ENCODE measurements around the gene MRPL49. TPM values are rescaled to one million over a fixed set of nuclear protein-coding genes. Genes with fewer than 3 reads are reported as not detected.
A peak's percentile ranks its signal among the peaks of the same experiment; 100 is the strongest.

The MRPL49 gene
- total and polyA plus RNA-seq, 2 of the 13 experiments (the other 11 are each of a cell fraction or from before 2014, with no cell fraction given), result 39.2 to 53.3 TPM

DNA sequence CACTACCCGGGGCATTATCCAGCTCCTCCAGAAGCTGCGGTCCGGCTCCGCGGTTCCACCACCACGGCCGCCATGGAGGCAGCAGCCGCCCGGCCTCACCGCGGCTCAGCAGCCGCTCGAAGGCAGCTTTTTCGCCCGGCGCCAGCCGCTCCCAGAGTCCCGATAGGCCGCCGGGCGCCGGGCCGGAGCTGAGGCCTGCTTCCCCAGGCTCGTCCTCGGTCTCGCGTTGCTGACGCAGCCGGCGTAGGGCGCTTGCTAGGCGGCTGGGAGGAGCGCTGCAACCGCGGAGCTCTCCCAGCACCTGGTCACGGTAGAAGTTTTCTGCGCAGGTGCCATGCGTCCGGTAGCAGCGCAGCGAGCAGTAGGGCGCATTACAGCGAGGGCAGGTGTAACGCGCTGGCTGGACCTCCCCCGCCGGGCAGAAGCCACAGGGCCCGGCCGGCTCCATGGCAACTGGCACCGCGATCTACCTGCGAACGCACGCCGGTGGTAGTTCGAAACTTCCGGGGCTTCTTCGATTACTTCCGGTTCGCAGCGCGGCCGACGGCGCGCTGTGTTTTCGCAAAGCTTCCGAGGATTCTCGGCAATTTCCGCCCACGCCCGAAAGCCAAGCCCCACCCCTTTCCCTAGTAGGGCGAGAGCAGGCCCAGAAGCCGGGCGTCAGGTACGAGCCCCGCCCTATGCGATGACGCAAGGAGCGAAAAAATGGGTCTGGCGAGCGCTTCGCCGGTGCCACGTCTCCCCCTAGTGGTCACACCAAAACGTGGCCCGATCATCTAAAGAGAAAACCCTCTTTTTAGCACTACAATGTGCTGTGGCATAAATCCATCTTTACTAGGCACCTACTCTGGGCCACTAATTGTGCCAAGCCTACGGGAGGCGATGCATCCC, 4.7 kb upstream of the MRPL49 start, which contains the start of gene ZNHIT2 (continued):
- TF ChIP-seq, protein P1, sequence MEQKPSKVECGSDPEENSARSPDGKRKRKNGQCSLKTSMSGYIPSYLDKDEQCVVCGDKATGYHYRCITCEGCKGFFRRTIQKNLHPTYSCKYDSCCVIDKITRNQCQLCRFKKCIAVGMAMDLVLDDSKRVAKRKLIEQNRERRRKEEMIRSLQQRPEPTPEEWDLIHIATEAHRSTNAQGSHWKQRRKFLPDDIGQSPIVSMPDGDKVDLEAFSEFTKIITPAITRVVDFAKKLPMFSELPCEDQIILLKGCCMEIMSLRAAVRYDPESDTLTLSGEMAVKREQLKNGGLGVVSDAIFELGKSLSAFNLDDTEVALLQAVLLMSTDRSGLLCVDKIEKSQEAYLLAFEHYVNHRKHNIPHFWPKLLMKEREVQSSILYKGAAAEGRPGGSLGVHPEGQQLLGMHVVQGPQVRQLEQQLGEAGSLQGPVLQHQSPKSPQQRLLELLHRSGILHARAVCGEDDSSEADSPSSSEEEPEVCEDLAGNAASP (CRISPR knock-in tag; IDR thresholded peaks at IDR 0.05; ENCODE audit: borderline replicate concordance), result peak; percentile 26; the same call in 1 of the 2 replicates
- TF ChIP-seq, protein P2, sequence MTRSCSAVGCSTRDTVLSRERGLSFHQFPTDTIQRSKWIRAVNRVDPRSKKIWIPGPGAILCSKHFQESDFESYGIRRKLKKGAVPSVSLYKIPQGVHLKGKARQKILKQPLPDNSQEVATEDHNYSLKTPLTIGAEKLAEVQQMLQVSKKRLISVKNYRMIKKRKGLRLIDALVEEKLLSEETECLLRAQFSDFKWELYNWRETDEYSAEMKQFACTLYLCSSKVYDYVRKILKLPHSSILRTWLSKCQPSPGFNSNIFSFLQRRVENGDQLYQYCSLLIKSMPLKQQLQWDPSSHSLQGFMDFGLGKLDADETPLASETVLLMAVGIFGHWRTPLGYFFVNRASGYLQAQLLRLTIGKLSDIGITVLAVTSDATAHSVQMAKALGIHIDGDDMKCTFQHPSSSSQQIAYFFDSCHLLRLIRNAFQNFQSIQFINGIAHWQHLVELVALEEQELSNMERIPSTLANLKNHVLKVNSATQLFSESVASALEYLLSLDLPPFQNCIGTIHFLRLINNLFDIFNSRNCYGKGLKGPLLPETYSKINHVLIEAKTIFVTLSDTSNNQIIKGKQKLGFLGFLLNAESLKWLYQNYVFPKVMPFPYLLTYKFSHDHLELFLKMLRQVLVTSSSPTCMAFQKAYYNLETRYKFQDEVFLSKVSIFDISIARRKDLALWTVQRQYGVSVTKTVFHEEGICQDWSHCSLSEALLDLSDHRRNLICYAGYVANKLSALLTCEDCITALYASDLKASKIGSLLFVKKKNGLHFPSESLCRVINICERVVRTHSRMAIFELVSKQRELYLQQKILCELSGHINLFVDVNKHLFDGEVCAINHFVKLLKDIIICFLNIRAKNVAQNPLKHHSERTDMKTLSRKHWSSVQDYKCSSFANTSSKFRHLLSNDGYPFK (CRISPR knock-in tag; IDR thresholded peaks at IDR 0.05; ENCODE audit: borderline replicate concordance), result peak; percentile 94
- TF ChIP-seq PTBP1 (IDR thresholded peaks at IDR 0.05; ENCODE audit: low read depth, low read length, poor library complexity, severe bottlenecking), result peak; percentile 61
- TF ChIP-seq ZFY (CRISPR knock-in tag; IDR thresholded peaks at IDR 0.05), result peak; percentile 100
- no peak for TF ChIP-seq SNAPC2 (CRISPR knock-in tag; IDR thresholded peaks at IDR 0.05)
- TF ChIP-seq, protein P3, sequence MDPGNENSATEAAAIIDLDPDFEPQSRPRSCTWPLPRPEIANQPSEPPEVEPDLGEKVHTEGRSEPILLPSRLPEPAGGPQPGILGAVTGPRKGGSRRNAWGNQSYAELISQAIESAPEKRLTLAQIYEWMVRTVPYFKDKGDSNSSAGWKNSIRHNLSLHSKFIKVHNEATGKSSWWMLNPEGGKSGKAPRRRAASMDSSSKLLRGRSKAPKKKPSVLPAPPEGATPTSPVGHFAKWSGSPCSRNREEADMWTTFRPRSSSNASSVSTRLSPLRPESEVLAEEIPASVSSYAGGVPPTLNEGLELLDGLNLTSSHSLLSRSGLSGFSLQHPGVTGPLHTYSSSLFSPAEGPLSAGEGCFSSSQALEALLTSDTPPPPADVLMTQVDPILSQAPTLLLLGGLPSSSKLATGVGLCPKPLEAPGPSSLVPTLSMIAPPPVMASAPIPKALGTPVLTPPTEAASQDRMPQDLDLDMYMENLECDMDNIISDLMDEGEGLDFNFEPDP (CRISPR knock-in tag; conservative IDR thresholded peaks at IDR 0.05), result 0 out of 2 replicates have a peak, but pooled peaks have one; percentile 62
- TF ChIP-seq HNRNPK (IDR thresholded peaks at IDR 0.05; ENCODE audit: low read depth, low read length, poor library complexity, severe bottlenecking), result peak; percentile 55
- no peak for TF ChIP-seq TRIM24 (CRISPR knock-in tag; IDR thresholded peaks at IDR 0.05)
- no peak for TF ChIP-seq ZNF589 (CRISPR knock-in tag; conservative IDR thresholded peaks at IDR 0.05)
- peak; percentile 58; the same call in 1 of the 2 replicates for TF ChIP-seq ZNF230 (CRISPR knock-in tag; IDR thresholded peaks at IDR 0.05)
- 0 out of 4 replicates have a peak, but pooled peaks of 1 of the 2 experiments have one; percentile 16 for TF ChIP-seq EP300 (IDR thresholded peaks at IDR 0.05; ENCODE audit: low read depth in 2 of 2, low read length in 2 of 2)
- no peak for TF ChIP-seq EP300 (CRISPR knock-in tag; IDR thresholded peaks at IDR 0.05; ENCODE audit: borderline replicate concordance)
- peak; percentile 97 for TF ChIP-seq AGO2 (optimal IDR thresholded peaks at IDR 0.05; ENCODE audit: low read depth, low read length)
- TF ChIP-seq KLF12 (CRISPR knock-in tag; IDR thresholded peaks at IDR 0.05; ENCODE audit: borderline replicate concordance), result peak; percentile 74; the same call in 1 of the 2 replicates
- TF ChIP-seq, protein P4, sequence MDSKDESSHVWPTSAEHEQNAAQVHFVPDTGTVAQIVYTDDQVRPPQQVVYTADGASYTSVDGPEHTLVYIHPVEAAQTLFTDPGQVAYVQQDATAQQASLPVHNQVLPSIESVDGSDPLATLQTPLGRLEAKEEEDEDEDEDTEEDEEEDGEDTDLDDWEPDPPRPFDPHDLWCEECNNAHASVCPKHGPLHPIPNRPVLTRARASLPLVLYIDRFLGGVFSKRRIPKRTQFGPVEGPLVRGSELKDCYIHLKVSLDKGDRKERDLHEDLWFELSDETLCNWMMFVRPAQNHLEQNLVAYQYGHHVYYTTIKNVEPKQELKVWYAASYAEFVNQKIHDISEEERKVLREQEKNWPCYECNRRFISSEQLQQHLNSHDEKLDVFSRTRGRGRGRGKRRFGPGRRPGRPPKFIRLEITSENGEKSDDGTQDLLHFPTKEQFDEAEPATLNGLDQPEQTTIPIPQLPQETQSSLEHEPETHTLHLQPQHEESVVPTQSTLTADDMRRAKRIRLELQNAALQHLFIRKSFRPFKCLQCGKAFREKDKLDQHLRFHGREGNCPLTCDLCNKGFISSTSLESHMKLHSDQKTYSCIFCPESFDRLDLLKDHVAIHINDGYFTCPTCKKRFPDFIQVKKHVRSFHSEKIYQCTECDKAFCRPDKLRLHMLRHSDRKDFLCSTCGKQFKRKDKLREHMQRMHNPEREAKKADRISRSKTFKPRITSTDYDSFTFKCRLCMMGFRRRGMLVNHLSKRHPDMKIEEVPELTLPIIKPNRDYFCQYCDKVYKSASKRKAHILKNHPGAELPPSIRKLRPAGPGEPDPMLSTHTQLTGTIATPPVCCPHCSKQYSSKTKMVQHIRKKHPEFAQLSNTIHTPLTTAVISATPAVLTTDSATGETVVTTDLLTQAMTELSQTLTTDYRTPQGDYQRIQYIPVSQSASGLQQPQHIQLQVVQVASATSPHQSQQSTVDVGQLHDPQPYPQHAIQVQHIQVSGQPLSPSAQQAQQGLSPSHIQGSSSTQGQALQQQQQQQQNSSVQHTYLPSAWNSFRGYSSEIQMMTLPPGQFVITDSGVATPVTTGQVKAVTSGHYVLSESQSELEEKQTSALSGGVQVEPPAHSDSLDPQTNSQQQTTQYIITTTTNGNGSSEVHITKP (CRISPR knock-in tag; IDR thresholded peaks at IDR 0.05; ENCODE audit: low read depth), result peak; percentile 78
- TF ChIP-seq ZNF33B (CRISPR knock-in tag; IDR thresholded peaks at IDR 0.05), result no peak; the same call in 1 of the 2 replicates
- peak; percentile 94 for TF ChIP-seq CREM (IDR thresholded peaks at IDR 0.05)
- TF ChIP-seq CREM (CRISPR knock-in tag; IDR thresholded peaks at IDR 0.05), result no peak
- TF ChIP-seq MED13 (CRISPR knock-in tag; IDR thresholded peaks at IDR 0.05), result peak; percentile 39

Measured in HepG2 (cell line).